RWPE1 (cell line): ENCODE data around the gene KSR1.

ENCODE experiments used
- CTCF ChIA-PET: fragments of 350-600 bp; sonication (Branson Sonifier 250); formaldehyde crosslinking; extraction: SDS; loops from one replicate; lab custom pipeline; 2021; lab: Yijun Ruan, JAX
- POLR2A ChIA-PET: fragments of 400-600 bp; formaldehyde crosslinking; extraction: SDS; loops from one replicate; lab custom pipeline; 2020; ENCODE audit warnings: antibody characterized with exemption; ENCODE audit not compliant: low non-redundant PET; lab: Yijun Ruan, JAX
- DNase-seq: peaks from one replicate; pipeline ENCODE4 v3.0.0; 2012; ENCODE audit warnings: low spot score
- H3K27ac ChIP-seq: fragments of 450-650 bp; 2 replicates; pipeline ENCODE4 v1.5.1; 2017
- CTCF ChIP-seq: fragments of 450-650 bp; conservative IDR thresholded peaks from 2 replicates; pipeline ENCODE4 v1.5.1; 2017; ENCODE audit warnings: low read depth, mild to moderate bottlenecking

The KSR1 gene

DNA sequence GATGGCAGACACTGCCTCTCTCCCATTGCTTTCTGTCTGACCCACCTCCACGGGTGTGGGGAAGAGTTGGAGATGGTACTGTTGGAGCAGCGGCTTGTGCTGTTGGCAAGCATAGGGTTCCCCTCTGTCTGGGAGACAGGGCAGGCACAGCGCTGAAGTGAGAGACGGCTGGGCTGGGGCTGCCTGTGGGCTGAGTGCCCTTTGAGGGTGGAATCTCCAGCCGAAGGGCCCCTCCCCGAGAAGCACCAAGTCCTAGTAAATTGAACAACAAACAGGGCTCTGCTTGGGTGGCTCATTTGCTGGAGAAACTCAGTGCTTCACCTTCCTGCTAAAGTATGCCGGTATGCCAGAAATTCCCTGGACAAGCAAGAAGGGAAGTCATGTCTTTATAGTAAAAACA lies 79.7 kb downstream of the KSR1 start:
- TF ChIP-seq CTCF, result no peak
- H3K27ac ChIP-seq, result no peak overlapping the region
- POLR2A ChIA-PET, result no interaction called here
- DNase-seq, result no peak
- CTCF ChIA-PET, result no interaction called here

GRCh38 chr17:27536781-27537180 lies 80.5 kb downstream of the KSR1 start:
- no peak for TF ChIP-seq CTCF
- H3K27ac ChIP-seq, result no peak overlapping the region
- DNase-seq, result no peak
- ChIA-PET CTCF (no interaction called here), POLR2A (no interaction called here)

- ChIA-PET POLR2A (no interaction called here), CTCF (no interaction called here)
- no peak for DNase-seq
- TF ChIP-seq CTCF, result no peak
- no peak overlapping the region for H3K27ac ChIP-seq
These were observed 82.1 kb downstream of the KSR1 start for GRCh38 chr17:27538156-27538955.

- no peak for DNase-seq
- CTCF ChIA-PET, result no interaction called here
- no peak overlapping the region for H3K27ac ChIP-seq
- TF ChIP-seq CTCF, result no peak
- POLR2A ChIA-PET, result no interaction called here
These were observed 82.9 kb downstream of the KSR1 start for GRCh38 chr17:27539152-27539551.

- POLR2A ChIA-PET, result no interaction called here
- peak overlapping the region; percentile 73 for H3K27ac ChIP-seq
- CTCF ChIA-PET, result interaction anchor here (0.6 kb wide), 1 partner anchor 231 kb away, joined by 3 read pairs; no protein-coding TSS in a partner anchor
- no peak for DNase-seq
- no peak for TF ChIP-seq CTCF
These were observed 83.6 kb downstream of the KSR1 start for GRCh38 chr17:27539794-27540317.

GRCh38 chr17:27540318-27541101 lies 84.3 kb downstream of the KSR1 start:
- H3K27ac ChIP-seq, result peak overlapping the region; percentile 73
- no peak for TF ChIP-seq CTCF
- POLR2A ChIA-PET, result no interaction called here
- DNase-seq, result no peak
- CTCF ChIA-PET, result interaction anchor here (0.6 to 0.7 kb wide), 2 partner anchors 75 to 231 kb away, joined by 3 read pairs; no protein-coding TSS in a partner anchor
